HCT116 (cell line): Measurements from ENCODE around the gene C4BPA. TPM values are rescaled to one million over a fixed set of nuclear protein-coding genes. Genes with fewer than 3 reads are reported as not detected.

ENCODE experiments used
- ATAC-seq: fragments of 200-7000 bp; cut with Tn5 transposase; 2 replicates; pipeline ENCODE4 v1.9.1; 2020; ENCODE audit warnings: mild to moderate bottlenecking, moderate library complexity
- BruUV-seq: library from RNA; stranded (reverse); fragments of 400-500 nt; replicated peaks from 2 replicates; lab custom pipeline; 2021; lab: Mats Ljungman, UMichigan
- CTCF ChIA-PET: fragments of 300-600 bp; sonication (Branson Sonifier 250); formaldehyde crosslinking; loops from one replicate; lab custom pipeline; 2021; ENCODE audit warnings: antibody characterized with exemption; lab: Charles Lee
- POLR2A ChIA-PET: fragments of 300-600, 350-600 bp; sonication (Branson Sonifier 250); formaldehyde crosslinking; loops from one replicate; lab custom pipeline; 2021; ENCODE audit warnings: antibody characterized with exemption; lab: Charles Lee
- RAD21 ChIA-PET, 2 experiments: fragments of 300-600 bp; sonication (Branson Sonifier 250); formaldehyde crosslinking; loops; one replicate each; lab custom pipeline; 2023; ENCODE audit warnings: low total read pairs in 2 of 2; ENCODE audit not compliant: uncharacterized antibody in 2 of 2, unreplicated experiment in 2 of 2, low non-redundant PET in 1 of 2; lab: Charles Lee
- DNase-seq: peaks from one replicate; pipeline ENCODE4 v3.0.0-alpha.2; 2010; ENCODE audit warnings: low read depth, low spot score
- H2AFZ ChIP-seq: fragments of 200-600 bp; shearing (Covaris generic), sonication (generic); 2 replicates; pipeline ENCODE4 v1.6.1; 2017; ENCODE audit warnings: low read depth, mixed run types, mixed read lengths, antibody characterized with exemption, low read length; ENCODE audit not compliant: poor library complexity, severe bottlenecking
- H3K27ac ChIP-seq: 2 replicates; pipeline ENCODE4 v1.5.1; 2012; ENCODE audit warnings: low read depth, low read length
- H3K27me3 ChIP-seq: fragments of 200-600 bp; sonication (generic); 2 replicates; pipeline ENCODE4 v1.6.1; 2016; ENCODE audit warnings: mixed run types, low read length, mixed read lengths; ENCODE audit not compliant: insufficient read depth
- H3K36me3 ChIP-seq, 2 experiments: fragments of 200-500 bp in 1 of 2; fragments of 200-600 bp in 1 of 2; sonication (Bioruptor generic) in 1 of 2; sonication (generic) in 1 of 2; 2 replicates each; pipeline versions ENCODE4 v1.5.1 to v1.6.1; 2014 to 2016; ENCODE audit warnings: low read length in 2 of 2, inconsistent platforms in 1 of 2, mixed read lengths in 1 of 2, mixed run types in 1 of 2; ENCODE audit not compliant: insufficient read depth in 2 of 2, control insufficient read depth in 1 of 2
- H3K4me1 ChIP-seq, 2 experiments: fragments of 200-600 bp in 1 of 2; sonication (generic) in 1 of 2; 2 replicates each; pipeline versions ENCODE4 v1.5.1 to v1.6.1; 2012 to 2017; ENCODE audit warnings: low read length in 2 of 2, inconsistent platforms in 1 of 2, mild to moderate bottlenecking in 1 of 2, mixed read lengths in 1 of 2, mixed run types in 1 of 2, moderate library complexity in 1 of 2; ENCODE audit not compliant: insufficient read depth in 2 of 2, control insufficient read depth in 1 of 2
- H3K4me2 ChIP-seq: fragments of 200-600 bp; sonication (generic); 2 replicates; pipeline ENCODE4 v1.6.1; 2017; ENCODE audit warnings: mixed run types, low read length, mixed read lengths
- H3K4me3 ChIP-seq, 2 experiments: fragments of 200-600 bp in 1 of 2; sonication (generic) in 1 of 2; replicated peaks in 1 of 2; 2 replicates each; pipeline ENCODE4 v1.5.1; 2011 to 2016; ENCODE audit warnings: low read length in 2 of 2, control low read depth in 1 of 2, low read depth in 1 of 2, mild to moderate bottlenecking in 1 of 2, mixed read lengths in 1 of 2, mixed run types in 1 of 2
- H3K79me2 ChIP-seq: fragments of 200-600 bp; sonication (generic); 2 replicates; pipeline ENCODE4 v1.6.1; 2017; ENCODE audit warnings: mild to moderate bottlenecking, mixed run types, low read length, moderate library complexity, mixed read lengths; ENCODE audit not compliant: insufficient read depth
- H3K9ac ChIP-seq: fragments of 200-600 bp; sonication (generic); 2 replicates; pipeline ENCODE4 v1.6.1; 2016; ENCODE audit warnings: low read length, mixed read lengths
- H3K9me2 ChIP-seq: fragments of 200-600 bp; sonication (generic), shearing (Covaris generic); 2 replicates; pipeline ENCODE4 v1.6.1; 2017; ENCODE audit warnings: mixed run types, mild to moderate bottlenecking, moderate library complexity; ENCODE audit not compliant: insufficient read depth
- H3K9me3 ChIP-seq, 2 experiments: fragments of 200-500 bp in 1 of 2; fragments of 200-600 bp in 1 of 2; sonication (Bioruptor generic) in 1 of 2; sonication (generic) in 1 of 2; 2 replicates each; pipeline ENCODE4 v1.6.1; 2014 to 2017; ENCODE audit warnings: low read length in 2 of 2, mixed read lengths in 2 of 2, inconsistent platforms in 1 of 2, low read depth in 1 of 2, mild to moderate bottlenecking in 1 of 2, mixed run types in 1 of 2, moderate library complexity in 1 of 2; ENCODE audit not compliant: control insufficient read depth in 1 of 2, insufficient read depth in 1 of 2
- H4K20me1 ChIP-seq: fragments of 200-600 bp; sonication (generic), shearing (Covaris generic); 2 replicates; pipeline ENCODE4 v1.6.1; 2017; ENCODE audit warnings: mixed run types, mild to moderate bottlenecking, moderate library complexity; ENCODE audit not compliant: insufficient read depth
- FOSL1 ChIP-seq: IDR thresholded peaks from 2 replicates; pipeline ENCODE4 v1.6.1; 2012; ENCODE audit warnings: low read depth
- SIN3A ChIP-seq: IDR thresholded peaks from 2 replicates; pipeline ENCODE4 v1.6.1; 2012; ENCODE audit warnings: low read depth
- SP1 ChIP-seq: IDR thresholded peaks from 2 replicates; pipeline ENCODE4 v1.6.1; 2012; ENCODE audit warnings: low read depth
- SRF ChIP-seq: IDR thresholded peaks from 2 replicates; pipeline ENCODE4 v1.6.1; 2012; ENCODE audit warnings: low read depth
- YY1 ChIP-seq: IDR thresholded peaks from 2 replicates; pipeline ENCODE4 v1.6.1; 2011; ENCODE audit warnings: low read length, low read depth, moderate library complexity, mild to moderate bottlenecking; ENCODE audit not compliant: insufficient replicate concordance; ENCODE audit errors: extremely low read depth
- intact Hi-C: fragments of 100-400 bp; cut with micrococcal nuclease; formaldehyde crosslinking; loops from 2 replicates; pipeline ENCODE4 v1.10.0; 2022
- total RNA-seq: library from RNA; stranded (reverse); gene quantifications from one replicate; pipeline ENCODE4 v1.2.1, GENCODE V29; 2021; ENCODE audit not compliant: unreplicated experiment
- TF ChIP-seq, protein P1 (sequence below): IDR thresholded peaks from 2 replicates; pipeline ENCODE4 v1.6.1; 2012; ENCODE audit warnings: low read depth

The C4BPA gene
- total RNA-seq, 1 experiment from 2014 or later: 0.32 TPM

DNA sequence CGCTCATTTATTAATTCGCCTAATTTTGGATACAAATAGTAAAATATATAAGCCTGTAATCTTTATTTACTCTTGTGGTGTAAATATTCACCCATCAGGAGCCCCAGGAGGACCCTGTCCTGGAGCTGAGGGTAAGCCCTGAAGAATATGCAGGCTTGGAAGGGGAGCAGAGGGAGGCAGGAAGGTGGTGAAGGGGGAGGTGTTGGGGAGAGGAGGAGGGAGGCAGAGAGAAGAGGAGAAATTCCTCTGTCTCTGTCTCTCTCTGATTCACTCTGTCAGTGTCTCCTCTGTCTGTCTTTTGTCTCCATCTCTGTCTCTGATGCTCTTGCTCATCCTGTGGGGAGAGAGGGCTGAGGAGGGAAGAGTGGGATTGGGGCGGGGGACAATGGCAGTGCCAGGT lies 18.1 kb upstream of the C4BPA start:
- Histone ChIP-seq H3K79me2 (no peaks in the 10 kb centered on the region), H3K36me3 (no peaks in the 10 kb centered on the region), H3K27ac (no peak overlapping the region), H3K9ac (no peak overlapping the region), H2AFZ (no peak overlapping the region), H3K4me3 (no peak overlapping the region), H3K4me1 (peaks cover 0 to 4% of the 10 kb centered on the region in 2 experiments; a peak in 2 of 4 replicates), H3K4me2 (no peak overlapping the region), H3K27me3 (0 out of 2 replicates have a peak, but pooled peaks cover 3% of the 10 kb centered on the region), H3K9me3 (no peaks in the 10 kb centered on the region), H4K20me1 (no peaks in the 10 kb centered on the region), H3K9me2 (no peaks in the 10 kb centered on the region; the same call in 1 of the 2 replicates)
- TF ChIP-seq SIN3A (no peak), FOSL1 (no peak), SRF (no peak)
- TF ChIP-seq, protein P1, sequence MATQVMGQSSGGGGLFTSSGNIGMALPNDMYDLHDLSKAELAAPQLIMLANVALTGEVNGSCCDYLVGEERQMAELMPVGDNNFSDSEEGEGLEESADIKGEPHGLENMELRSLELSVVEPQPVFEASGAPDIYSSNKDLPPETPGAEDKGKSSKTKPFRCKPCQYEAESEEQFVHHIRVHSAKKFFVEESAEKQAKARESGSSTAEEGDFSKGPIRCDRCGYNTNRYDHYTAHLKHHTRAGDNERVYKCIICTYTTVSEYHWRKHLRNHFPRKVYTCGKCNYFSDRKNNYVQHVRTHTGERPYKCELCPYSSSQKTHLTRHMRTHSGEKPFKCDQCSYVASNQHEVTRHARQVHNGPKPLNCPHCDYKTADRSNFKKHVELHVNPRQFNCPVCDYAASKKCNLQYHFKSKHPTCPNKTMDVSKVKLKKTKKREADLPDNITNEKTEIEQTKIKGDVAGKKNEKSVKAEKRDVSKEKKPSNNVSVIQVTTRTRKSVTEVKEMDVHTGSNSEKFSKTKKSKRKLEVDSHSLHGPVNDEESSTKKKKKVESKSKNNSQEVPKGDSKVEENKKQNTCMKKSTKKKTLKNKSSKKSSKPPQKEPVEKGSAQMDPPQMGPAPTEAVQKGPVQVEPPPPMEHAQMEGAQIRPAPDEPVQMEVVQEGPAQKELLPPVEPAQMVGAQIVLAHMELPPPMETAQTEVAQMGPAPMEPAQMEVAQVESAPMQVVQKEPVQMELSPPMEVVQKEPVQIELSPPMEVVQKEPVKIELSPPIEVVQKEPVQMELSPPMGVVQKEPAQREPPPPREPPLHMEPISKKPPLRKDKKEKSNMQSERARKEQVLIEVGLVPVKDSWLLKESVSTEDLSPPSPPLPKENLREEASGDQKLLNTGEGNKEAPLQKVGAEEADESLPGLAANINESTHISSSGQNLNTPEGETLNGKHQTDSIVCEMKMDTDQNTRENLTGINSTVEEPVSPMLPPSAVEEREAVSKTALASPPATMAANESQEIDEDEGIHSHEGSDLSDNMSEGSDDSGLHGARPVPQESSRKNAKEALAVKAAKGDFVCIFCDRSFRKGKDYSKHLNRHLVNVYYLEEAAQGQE: no peak
- ATAC-seq (no peak), DNase-seq (no peak)
- CTCF ChIA-PET: interaction anchor here (0.8 to 2.1 kb wide), 2 partner anchors 320 to 414 kb away, joined by 3 to 49 read pairs; no protein-coding TSS in a partner anchor
- intact Hi-C loops: loop anchor here (10.0 kb wide), 1 partner anchor 589 kb away; no protein-coding TSS in a partner anchor
- RAD21 ChIA-PET: no interaction called here
- no TSS peak for BruUV-seq
- POLR2A ChIA-PET: no interaction called here

DNA sequence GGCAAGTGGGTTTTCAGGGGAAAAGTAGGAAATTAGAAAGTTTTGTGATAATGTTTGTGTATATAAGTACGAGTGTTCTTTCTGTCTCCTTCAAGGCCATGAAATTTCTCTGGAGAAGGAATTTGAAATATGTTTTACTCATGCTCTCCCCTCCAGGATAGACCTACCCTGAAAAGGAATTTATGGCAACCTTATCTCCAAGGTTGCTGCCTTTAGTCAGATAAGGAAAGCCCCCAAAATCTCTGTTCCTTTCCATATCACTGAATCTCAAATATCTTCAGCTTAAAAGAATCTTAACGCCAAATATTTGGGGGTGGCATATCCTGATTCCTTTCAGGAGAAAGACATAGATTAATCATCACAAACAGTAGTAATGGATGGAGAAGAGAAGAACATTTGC lies 15.9 kb upstream of the C4BPA start:
- Histone ChIP-seq H3K4me1 (peaks cover 0 to 4% of the 10 kb centered on the region in 2 experiments; a peak in 2 of 4 replicates), H3K4me3 (no peak overlapping the region), H3K79me2 (no peaks in the 10 kb centered on the region), H3K9ac (no peak overlapping the region), H2AFZ (no peak overlapping the region), H3K27ac (no peak overlapping the region), H3K27me3 (0 out of 2 replicates have a peak, but pooled peaks cover 3% of the 10 kb centered on the region), H3K36me3 (no peaks in the 10 kb centered on the region), H3K4me2 (no peak overlapping the region), H3K9me2 (no peaks in the 10 kb centered on the region; the same call in 1 of the 2 replicates), H4K20me1 (no peaks in the 10 kb centered on the region), H3K9me3 (no peaks in the 10 kb centered on the region)
- RAD21 ChIA-PET: no interaction called here
- BruUV-seq: no TSS peak
- CTCF ChIA-PET: no interaction called here
- ATAC-seq (no peak), DNase-seq (no peak)
- TF ChIP-seq SP1 (no peak), YY1 (no peak)
- POLR2A ChIA-PET: no interaction called here
- intact Hi-C loops: loop anchor here (10.0 kb wide), 1 partner anchor 587 kb away; no protein-coding TSS in a partner anchor
